BE2C (cell line): Measurements from ENCODE around the gene IFITM5.
"Not testable (repeated sequence)": the region's sequence is repeated elsewhere in the genome, so short reads cannot be mapped to it uniquely, and the experiment has no call there.

Source experiments
- DNase-seq: peaks from one replicate; pipeline ENCODE4 v3.0.0-alpha.2; 2020
- H3K27me3 ChIP-seq: fragments of 250-450 bp; sonication (Bioruptor Pico); 2 replicates; pipeline ENCODE4 v1.5.1; 2020; ENCODE audit warnings: mild to moderate bottlenecking
- H3K36me3 ChIP-seq: fragments of 250-450 bp; sonication (Bioruptor Pico); 2 replicates; pipeline ENCODE4 v1.5.1; 2020; ENCODE audit warnings: mild to moderate bottlenecking
- H3K4me1 ChIP-seq: fragments of 250-450 bp; sonication (Bioruptor Pico); 2 replicates; pipeline ENCODE4 v1.5.1; 2020
- H3K4me3 ChIP-seq: 2 replicates; pipeline ENCODE4 v1.5.1; 2011; ENCODE audit warnings: low read depth, low read length
- H3K9me3 ChIP-seq: fragments of 250-450 bp; sonication (Bioruptor Pico); 2 replicates; pipeline ENCODE4 v1.5.1; 2020
- CTCF ChIP-seq: IDR thresholded peaks from 2 replicates; pipeline ENCODE4 v1.5.1; 2012; ENCODE audit warnings: mild to moderate bottlenecking, low read depth, low read length

Gene IFITM5

DNA sequence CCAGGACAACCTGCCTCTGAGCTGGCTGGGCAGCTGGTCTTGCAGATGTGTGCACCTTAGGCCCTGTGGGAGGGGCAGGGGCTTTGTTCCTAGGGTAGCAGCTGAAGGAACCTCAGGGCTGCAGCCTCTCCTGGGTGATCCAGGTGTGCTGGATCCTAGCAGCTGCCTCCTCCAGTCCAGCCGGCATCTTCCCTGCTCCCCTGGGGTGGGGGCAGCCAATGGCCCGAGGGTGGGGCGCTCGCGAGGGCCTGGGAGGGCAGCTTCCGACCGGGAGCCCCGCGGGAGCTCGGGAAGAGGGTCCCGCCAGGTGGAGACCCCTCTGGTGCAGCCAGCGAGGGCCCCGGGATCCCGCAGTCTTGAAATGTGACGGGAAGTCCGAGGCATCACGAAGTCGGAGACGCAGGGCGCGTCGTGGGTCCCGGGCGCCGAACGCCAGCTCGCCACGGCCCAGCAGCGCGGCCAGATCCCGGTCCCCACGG, 16.2 kb upstream of the IFITM5 start:
- DNase-seq, result no peak
- H3K4me1 ChIP-seq, result no peaks in the 10 kb centered on the region
- no peak for TF ChIP-seq CTCF
- no peaks in the 10 kb centered on the region for H3K36me3 ChIP-seq
- no peak overlapping the region for H3K4me3 ChIP-seq
- H3K27me3 ChIP-seq, result peaks cover 5% of the 10 kb centered on the region
- no peaks in the 10 kb centered on the region for H3K9me3 ChIP-seq

DNA sequence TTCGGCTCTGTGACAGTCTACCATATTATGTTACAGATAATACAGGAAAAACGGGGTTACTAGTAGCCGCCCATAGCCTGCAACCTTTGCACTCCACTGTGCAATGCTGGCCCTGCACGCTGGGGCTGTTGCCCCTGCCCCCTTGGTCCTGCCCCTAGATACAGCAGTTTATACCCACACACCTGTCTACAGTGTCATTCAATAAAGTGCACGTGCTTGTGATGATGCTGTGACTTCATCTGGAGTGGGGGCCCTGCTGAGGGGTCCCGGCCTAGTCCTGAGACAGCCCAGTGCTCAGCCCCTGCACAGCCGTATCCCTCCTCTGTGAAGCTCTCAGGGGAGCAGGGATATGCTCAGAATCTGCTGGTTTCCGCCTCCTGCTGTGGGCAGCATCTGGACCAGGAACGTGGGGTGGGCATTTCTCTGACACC, 15.7 kb upstream of the IFITM5 start:
- Histone ChIP-seq H3K9me3 (no peaks in the 10 kb centered on the region), H3K36me3 (no peaks in the 10 kb centered on the region), H3K4me1 (no peaks in the 10 kb centered on the region), H3K27me3 (peaks cover 5% of the 10 kb centered on the region), H3K4me3 (no peak overlapping the region)
- no peak for DNase-seq
- no peak for TF ChIP-seq CTCF

DNA sequence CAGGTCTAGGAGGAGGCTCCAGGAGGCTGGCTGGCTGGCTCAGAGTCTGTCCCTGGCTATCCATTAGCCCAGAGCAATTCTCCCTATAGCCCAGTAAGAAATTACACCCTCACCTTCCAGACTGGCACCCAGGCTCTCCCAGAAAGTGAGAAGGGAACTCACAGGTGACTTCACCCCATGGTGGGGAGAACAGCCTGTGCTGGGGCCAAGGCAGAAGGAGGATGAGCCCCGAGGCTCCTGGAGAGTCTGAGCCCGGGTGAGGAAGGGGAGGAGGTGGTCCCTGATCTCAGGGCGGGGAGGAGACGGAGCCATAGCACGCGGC, 15.2 kb upstream of the IFITM5 start:
- DNase-seq, H3K4me3 ChIP-seq: not testable (repeated sequence)

GRCh38 chr11:313787-314553, 14.6 kb upstream of the IFITM5 start, which contains the start of gene IFITM1:
TSS of gene IFITM1 (plus strand) at chr11:314040. CDS start at chr11:314171, 131 bp downstream.
- TF ChIP-seq CTCF, result no peak
- Histone ChIP-seq H3K4me3 (no peak within 1 kb of the TSS), H3K36me3 (no peaks in the 10 kb centered on the region), H3K4me1 (no peaks in the 10 kb centered on the region), H3K9me3 (no peaks in the 10 kb centered on the region), H3K27me3 (peaks cover 5% of the 10 kb centered on the region)
- no peak for DNase-seq

More for the DNA sequence above, 15.2 kb upstream of the IFITM5 start:
- not testable (repeated sequence) for H3K27me3 ChIP-seq, H3K9me3 ChIP-seq, H3K4me1 ChIP-seq, H3K36me3 ChIP-seq

DNA sequence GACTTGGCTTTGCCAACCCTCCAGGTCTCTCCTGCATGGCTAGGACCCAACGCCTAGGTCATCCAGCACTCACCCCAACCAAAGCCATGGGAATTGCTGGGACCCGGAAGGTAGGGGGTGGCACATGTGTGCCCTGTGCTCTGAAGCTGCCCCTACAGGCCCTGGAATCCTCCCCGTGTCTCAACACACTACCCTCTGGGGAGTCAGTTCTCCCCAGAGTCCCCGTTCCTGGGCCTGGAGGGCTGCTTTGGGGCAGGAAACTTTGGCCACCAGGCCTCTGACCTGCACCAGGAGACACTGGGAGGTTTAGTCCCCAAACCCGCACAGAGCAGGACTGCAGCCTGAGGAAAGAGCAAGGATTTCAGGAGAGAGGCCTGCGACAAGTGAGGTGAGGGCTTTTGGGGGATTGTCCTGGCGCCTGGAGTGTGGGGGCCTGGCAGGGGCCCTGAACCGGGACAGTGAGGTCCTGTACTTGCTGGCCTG, 14.0 kb upstream of the IFITM5 start:
- DNase-seq, result no peak
- Histone ChIP-seq H3K4me3 (no peak overlapping the region), H3K27me3 (peaks cover 5% of the 10 kb centered on the region), H3K36me3 (no peaks in the 10 kb centered on the region), H3K4me1 (no peaks in the 10 kb centered on the region), H3K9me3 (no peaks in the 10 kb centered on the region)
- TF ChIP-seq CTCF, result no peak

GRCh38 chr11:312092-312816, 12.9 kb upstream of the IFITM5 start:
- Histone ChIP-seq H3K36me3 (no peaks in the 10 kb centered on the region), H3K4me1 (no peaks in the 10 kb centered on the region), H3K4me3 (no peak overlapping the region), H3K27me3 (peaks cover 5% of the 10 kb centered on the region), H3K9me3 (no peaks in the 10 kb centered on the region)
- no peak for DNase-seq
- TF ChIP-seq CTCF, result no peak

DNA sequence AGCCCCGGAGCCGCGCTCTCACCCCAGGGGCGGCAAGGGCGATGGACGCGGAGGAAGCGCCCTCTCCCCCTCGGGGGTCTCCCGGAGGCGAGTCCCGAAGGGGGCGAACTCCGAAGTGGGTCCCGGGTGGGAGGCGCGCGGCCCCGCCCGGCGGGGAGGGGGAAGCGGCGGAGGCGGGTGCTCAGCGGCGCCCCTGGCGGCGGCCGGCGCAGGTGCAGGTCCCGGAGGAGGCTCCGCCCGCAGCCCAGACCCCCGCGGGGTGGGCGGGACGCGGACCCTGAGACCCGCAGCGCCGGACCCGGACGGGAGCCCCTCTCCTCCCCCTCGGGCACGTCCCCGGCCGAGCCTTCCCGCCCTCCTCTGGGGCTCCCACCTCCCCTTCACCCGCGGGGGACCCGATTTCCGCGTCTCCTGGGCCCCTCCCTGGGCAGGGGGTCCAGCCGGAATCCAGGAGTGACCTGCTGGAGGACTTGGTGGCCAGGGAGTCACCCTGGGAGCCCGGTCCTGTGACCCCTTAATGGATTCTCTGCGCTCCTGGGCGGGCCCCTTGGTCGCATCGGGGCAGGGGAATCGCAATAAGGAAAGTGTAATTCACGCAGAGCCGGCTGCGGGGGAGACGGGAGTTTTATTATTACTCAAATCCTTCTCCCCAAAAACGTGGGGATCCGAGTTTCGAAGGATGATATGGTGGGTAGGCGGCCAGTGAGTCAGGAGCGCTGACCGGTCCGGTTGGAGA, 11.9 kb upstream of the IFITM5 start:
- H3K4me1 ChIP-seq, H3K4me3 ChIP-seq, H3K36me3 ChIP-seq, DNase-seq, H3K9me3 ChIP-seq, H3K27me3 ChIP-seq: not testable (repeated sequence)

GRCh38 chr11:309979-310572, 10.8 kb upstream of the IFITM5 start:
- DNase-seq, H3K27me3 ChIP-seq: not testable (repeated sequence)

More at GRCh38 chr11:309979-310572, 10.8 kb upstream of the IFITM5 start:
- H3K9me3 ChIP-seq, H3K4me3 ChIP-seq, H3K4me1 ChIP-seq, H3K36me3 ChIP-seq: not testable (repeated sequence)
